PC-9 (cell line): Measurements from ENCODE around the gene FASN. TPM values are rescaled to one million over a fixed set of nuclear protein-coding genes. Genes with fewer than 3 reads are reported as not detected.

Source experiments
- BruUV-seq: library from RNA; stranded (reverse); fragments of 400-500 nt; replicated peaks from 2 replicates; lab custom pipeline; 2021; lab: Mats Ljungman, UMichigan
- CTCF ChIA-PET: fragments of 300-600 bp; sonication (Branson Sonifier 250); formaldehyde crosslinking; loops from one replicate; lab custom pipeline; 2022; ENCODE audit warnings: antibody characterized with exemption; lab: Charles Lee
- POLR2A ChIA-PET: fragments of 300-600 bp; sonication (Branson Sonifier 250); formaldehyde crosslinking; loops from one replicate; lab custom pipeline; 2022; ENCODE audit warnings: antibody characterized with exemption; ENCODE audit not compliant: unreplicated experiment; lab: Charles Lee
- DNase-seq, 2 experiments: peaks; one replicate each; pipeline versions ENCODE4 v3.0.0 to v3.0.0-alpha.2; 2015 to 2022; ENCODE audit warnings: mixed read lengths in 1 of 2
- H2AFZ ChIP-seq: fragments of 200-600 bp; sonication (generic); 2 replicates; pipeline ENCODE4 v1.8.1; 2017; ENCODE audit warnings: antibody characterized with exemption
- H3F3A ChIP-seq: fragments of 200-600 bp; sonication (generic); 2 replicates; pipeline ENCODE4 v1.8.1; 2017; ENCODE audit warnings: antibody characterized with exemption, mild to moderate bottlenecking, low read depth; ENCODE audit not compliant: insufficient read depth
- H3K27ac ChIP-seq: fragments of 200-600 bp; sonication (generic); 2 replicates; pipeline ENCODE4 v1.6.1; 2016; ENCODE audit warnings: mixed run types
- H3K27me3 ChIP-seq: fragments of 200-600 bp; sonication (generic); 2 replicates; pipeline ENCODE4 v1.6.1; 2016; ENCODE audit warnings: low read depth, mixed run types; ENCODE audit not compliant: insufficient read depth
- H3K36me3 ChIP-seq: fragments of 200-600 bp; sonication (generic); 2 replicates; pipeline ENCODE4 v1.6.1; 2016; ENCODE audit warnings: low read depth, mixed run types
- H3K4me1 ChIP-seq: fragments of 200-600 bp; sonication (generic); replicated peaks from 2 replicates; pipeline ENCODE4 v1.6.1; 2016; ENCODE audit warnings: mixed run types; ENCODE audit not compliant: insufficient read depth
- H3K4me2 ChIP-seq: fragments of 200-600 bp; sonication (generic); 2 replicates; pipeline ENCODE4 v1.6.1; 2017; ENCODE audit warnings: mixed run types
- H3K4me3 ChIP-seq: fragments of 200-600 bp; sonication (generic); 2 replicates; pipeline ENCODE4 v1.6.1; 2016; ENCODE audit warnings: mixed run types
- H3K79me2 ChIP-seq: fragments of 200-600 bp; sonication (generic); 2 replicates; pipeline ENCODE4 v1.6.1; 2017; ENCODE audit warnings: low read depth, mixed run types
- H3K9me2 ChIP-seq: fragments of 200-600 bp; sonication (generic); 2 replicates; pipeline ENCODE4 v1.8.1; 2017; ENCODE audit warnings: mild to moderate bottlenecking; ENCODE audit not compliant: insufficient read depth
- H3K9me3 ChIP-seq: fragments of 200-600 bp; sonication (generic); 2 replicates; pipeline ENCODE4 v1.8.1; 2016; ENCODE audit warnings: low read depth; ENCODE audit not compliant: insufficient read depth
- H4K20me1 ChIP-seq: fragments of 200-600 bp; sonication (generic); 2 replicates; pipeline ENCODE4 v1.8.1; 2017; ENCODE audit not compliant: insufficient read depth
- EZH2 ChIP-seq: fragments of 200-600 bp; sonication (generic); IDR thresholded peaks from 2 replicates; pipeline ENCODE4 v1.8.0; 2017; ENCODE audit warnings: antibody characterized with exemption, low read depth
- intact Hi-C: fragments of 100-400 bp; cut with micrococcal nuclease; formaldehyde crosslinking; loops from one replicate; pipeline ENCODE4 v1.10.0; 2022; ENCODE audit not compliant: unreplicated experiment
- total RNA-seq: library from RNA; stranded (reverse); gene quantifications from 2 replicates; pipeline ENCODE4 v1.2.3, GENCODE V29; 2021
- TF ChIP-seq, protein P1 (sequence below): fragments of 200-600 bp; sonication (generic); conservative IDR thresholded peaks from 2 replicates; pipeline ENCODE4 v1.6.1; 2017; ENCODE audit warnings: mixed run types, antibody characterized with exemption, mild to moderate bottlenecking, moderate library complexity

The FASN gene
- total RNA-seq, 1 experiment from 2014 or later, result 658 TPM

DNA sequence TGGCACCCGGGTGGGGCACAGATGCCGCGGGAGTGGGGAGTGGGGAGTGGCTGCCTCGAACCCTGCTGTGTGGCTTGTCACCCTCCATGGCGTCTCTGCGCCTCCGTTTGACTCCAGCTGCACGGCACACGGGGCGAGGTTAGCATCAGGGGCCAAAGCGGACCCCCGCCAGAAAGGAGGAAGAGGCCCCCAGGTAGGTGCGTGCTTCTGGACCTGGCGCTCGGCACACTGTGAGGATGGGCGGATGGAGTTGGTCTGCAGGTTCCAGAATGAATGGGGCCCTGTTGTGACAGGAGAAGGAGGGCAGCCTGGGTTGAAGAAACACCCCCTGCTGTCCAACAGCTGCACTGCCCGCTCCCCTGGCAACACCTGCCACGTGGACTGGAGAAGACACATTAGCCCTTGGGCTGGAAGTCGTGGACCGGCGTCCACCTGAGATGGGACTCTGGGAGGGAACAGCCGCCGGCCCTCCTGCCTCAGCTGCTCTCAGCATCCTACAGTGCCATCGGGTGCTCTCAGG lies 9.4 kb upstream of the FASN start:
- peak overlapping the region; percentile 81; the same call in 1 of the 2 replicates for H3K4me2 ChIP-seq
- no peak overlapping the region for H2AFZ ChIP-seq
- no peak overlapping the region for H3K4me3 ChIP-seq
- 0 out of 2 replicates have a peak overlapping the region, but pooled peaks have one; percentile 34 for H3K27ac ChIP-seq
- peaks cover 41% of the 10 kb centered on the region for H3F3A ChIP-seq
- H3K4me1 ChIP-seq, result peaks cover 57% of the 10 kb centered on the region
- H4K20me1 ChIP-seq, result no peaks in the 10 kb centered on the region
- BruUV-seq, result no TSS peak
- H3K9me2 ChIP-seq, result no peaks in the 10 kb centered on the region
- H3K79me2 ChIP-seq, result peaks cover 10% of the 10 kb centered on the region
- TF ChIP-seq, protein P1, sequence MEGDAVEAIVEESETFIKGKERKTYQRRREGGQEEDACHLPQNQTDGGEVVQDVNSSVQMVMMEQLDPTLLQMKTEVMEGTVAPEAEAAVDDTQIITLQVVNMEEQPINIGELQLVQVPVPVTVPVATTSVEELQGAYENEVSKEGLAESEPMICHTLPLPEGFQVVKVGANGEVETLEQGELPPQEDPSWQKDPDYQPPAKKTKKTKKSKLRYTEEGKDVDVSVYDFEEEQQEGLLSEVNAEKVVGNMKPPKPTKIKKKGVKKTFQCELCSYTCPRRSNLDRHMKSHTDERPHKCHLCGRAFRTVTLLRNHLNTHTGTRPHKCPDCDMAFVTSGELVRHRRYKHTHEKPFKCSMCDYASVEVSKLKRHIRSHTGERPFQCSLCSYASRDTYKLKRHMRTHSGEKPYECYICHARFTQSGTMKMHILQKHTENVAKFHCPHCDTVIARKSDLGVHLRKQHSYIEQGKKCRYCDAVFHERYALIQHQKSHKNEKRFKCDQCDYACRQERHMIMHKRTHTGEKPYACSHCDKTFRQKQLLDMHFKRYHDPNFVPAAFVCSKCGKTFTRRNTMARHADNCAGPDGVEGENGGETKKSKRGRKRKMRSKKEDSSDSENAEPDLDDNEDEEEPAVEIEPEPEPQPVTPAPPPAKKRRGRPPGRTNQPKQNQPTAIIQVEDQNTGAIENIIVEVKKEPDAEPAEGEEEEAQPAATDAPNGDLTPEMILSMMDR, result no peak
- TF ChIP-seq EZH2, result no peak
- DNase-seq, result no peak
- intact Hi-C loops, result loop anchor here (2.0 to 10.0 kb wide), 5 partner anchors 47 to 227 kb away; partner anchors contain the start of genes ALYREF, ANAPC11, DCXR and SECTM1
- CTCF ChIA-PET, result interaction anchor here (0.6 kb wide), 1 partner anchor 40 kb away, joined by 3 read pairs; no protein-coding TSS in a partner anchor
- no peaks in the 10 kb centered on the region for H3K27me3 ChIP-seq
- H3K9me3 ChIP-seq, result no peaks in the 10 kb centered on the region
- POLR2A ChIA-PET, result interaction anchor here (1.7 kb wide), 1 partner anchor 12 kb away, joined by 5 read pairs; no protein-coding TSS in a partner anchor
- no peaks in the 10 kb centered on the region for H3K36me3 ChIP-seq

DNA sequence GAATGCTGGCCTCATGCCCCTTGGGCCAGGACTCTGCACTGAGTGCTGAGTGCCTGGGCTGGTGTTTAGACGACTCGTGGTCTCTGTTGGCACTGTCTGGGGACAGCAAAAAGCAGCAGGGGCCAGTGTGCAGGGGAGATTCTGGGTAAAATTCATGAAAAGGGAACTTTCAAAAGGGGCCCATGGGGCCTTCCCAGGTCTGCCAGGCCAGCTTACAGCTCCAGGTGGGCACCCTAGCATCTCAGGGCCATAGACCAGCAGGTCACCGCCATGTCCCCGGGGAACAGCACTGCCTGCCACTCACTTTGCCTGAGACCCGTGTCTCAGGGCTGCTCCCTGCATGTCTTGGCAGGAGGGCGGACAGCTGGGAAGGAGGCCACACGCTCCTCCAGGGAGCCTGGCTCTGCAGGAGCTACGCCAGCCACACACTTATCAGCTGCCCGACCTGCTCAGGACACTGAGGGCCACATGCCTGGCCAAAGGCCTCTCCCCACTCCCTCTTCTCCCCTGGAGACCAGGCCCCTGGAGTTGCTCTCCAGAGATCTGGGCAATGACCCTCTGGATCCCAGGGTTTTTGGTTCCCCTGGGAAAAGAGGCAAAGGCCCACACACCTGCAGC lies 8.8 kb upstream of the FASN start:
- no peaks in the 10 kb centered on the region for H3K9me3 ChIP-seq
- H3K4me1 ChIP-seq, result peaks cover 63% of the 10 kb centered on the region
- no peaks in the 10 kb centered on the region for H3K9me2 ChIP-seq
- H3K79me2 ChIP-seq, result peaks cover 10% of the 10 kb centered on the region
- H3K4me3 ChIP-seq, result no peak overlapping the region; the same call in 1 of the 2 replicates
- no peak overlapping the region for H2AFZ ChIP-seq
- ChIA-PET POLR2A (interaction anchor here (0.6 to 1.7 kb wide), 4 partner anchors 11 to 293 kb away, joined by 4 to 5 read pairs (median 4); no protein-coding TSS in a partner anchor), CTCF (interaction anchor here (0.6 to 1.1 kb wide), 2 partner anchors 40 to 69 kb away, joined by 3 to 5 read pairs; partner anchors contain the start of gene DCXR)
- peak overlapping the region; percentile 34; the same call in 1 of the 2 replicates for H3K27ac ChIP-seq
- peaks cover 41% of the 10 kb centered on the region for H3F3A ChIP-seq
- no TSS peak for BruUV-seq
- DNase-seq, result no peak
- TF ChIP-seq, protein P1, result no peak
- TF ChIP-seq EZH2, result no peak
- intact Hi-C loops, result loop anchor here (1.0 to 10.0 kb wide), 6 partner anchors 8 to 228 kb away; partner anchors contain the start of genes ALYREF, ANAPC11, DCXR and FASN
- H4K20me1 ChIP-seq, result no peaks in the 10 kb centered on the region
- H3K27me3 ChIP-seq, result no peaks in the 10 kb centered on the region
- peak overlapping the region; percentile 81 for H3K4me2 ChIP-seq
- H3K36me3 ChIP-seq, result no peaks in the 10 kb centered on the region

DNA sequence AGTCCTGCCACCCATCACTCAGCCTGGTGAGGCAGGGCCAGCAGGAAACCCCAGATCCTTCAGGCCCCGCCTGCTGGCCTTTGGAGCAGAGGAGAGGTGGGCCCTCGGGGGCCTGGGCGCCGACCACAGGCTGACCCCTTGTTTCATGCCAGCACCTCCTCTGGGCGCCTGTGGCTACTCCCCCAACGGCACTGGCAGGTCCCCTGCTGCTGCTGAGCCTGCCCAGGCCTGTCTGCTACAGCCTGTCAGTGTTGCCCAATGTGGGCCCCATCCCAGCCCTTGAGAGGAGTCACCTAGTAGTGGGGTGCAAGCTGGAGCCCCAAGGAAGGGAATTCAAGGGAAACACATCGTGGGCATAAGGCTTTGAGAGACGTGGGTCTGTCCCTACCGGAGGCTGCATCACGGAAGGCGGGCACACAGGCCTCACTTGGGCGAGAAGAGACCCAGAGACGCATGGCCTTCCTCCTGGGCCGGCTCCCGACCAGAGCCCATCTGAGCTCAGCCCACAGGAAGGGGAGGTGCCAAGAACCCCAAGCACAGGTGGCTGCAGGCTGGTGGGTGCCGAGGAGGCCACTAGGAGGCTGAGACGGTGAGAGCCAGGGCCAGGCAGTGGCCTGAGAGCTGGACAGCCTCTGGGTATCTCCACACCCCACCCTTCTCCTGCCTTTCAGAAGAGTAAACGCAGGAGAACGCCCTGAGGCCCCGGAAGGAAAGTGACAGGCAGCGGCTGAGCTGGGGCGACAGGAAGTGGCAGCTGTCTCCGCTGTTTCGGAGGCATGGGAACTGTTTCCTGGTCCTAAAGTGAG lies 8.0 kb upstream of the FASN start:
- no peaks in the 10 kb centered on the region for H3K9me2 ChIP-seq
- DNase-seq, result peak; percentile 94 to 97
- peaks cover 46% of the 10 kb centered on the region for H3F3A ChIP-seq
- no peaks in the 10 kb centered on the region for H3K27me3 ChIP-seq
- no peaks in the 10 kb centered on the region for H3K9me3 ChIP-seq
- intact Hi-C loops, result loop anchor here (1.0 to 10.0 kb wide), 6 partner anchors 8 to 229 kb away; partner anchors contain the start of genes ALYREF, ANAPC11, DCXR and FASN
- ChIA-PET POLR2A (interaction anchor here (0.5 to 1.7 kb wide), 5 partner anchors 10 to 598 kb away, joined by 4 to 6 read pairs (median 4); no protein-coding TSS in a partner anchor), CTCF (interaction anchor here (1.1 kb wide), 1 partner anchor 68 kb away, joined by 5 read pairs; the partner anchor contains the start of gene DCXR)
- peaks cover 70% of the 10 kb centered on the region for H3K4me1 ChIP-seq
- TF ChIP-seq, protein P1, result peak; percentile 53
- TF ChIP-seq EZH2, result no peak
- H4K20me1 ChIP-seq, result no peaks in the 10 kb centered on the region
- H3K27ac ChIP-seq, result peak overlapping the region; percentile 71
- H3K4me2 ChIP-seq, result peak overlapping the region; percentile 81
- no peak overlapping the region for H2AFZ ChIP-seq
- peak overlapping the region; percentile 54 for H3K4me3 ChIP-seq
- peaks cover 10% of the 10 kb centered on the region for H3K79me2 ChIP-seq
- TSS peak; percentile 54 for BruUV-seq
- H3K36me3 ChIP-seq, result no peaks in the 10 kb centered on the region
